Measurements from ENCODE around the gene SPPL3.
"Not testable (repeated sequence)": the region's sequence is repeated elsewhere in the genome, so short reads cannot be mapped to it uniquely, and the experiment has no call there.

The SPPL3 gene

GRCh38 chr12:120734210-120734609 is 169.9 kb downstream of the SPPL3 start:
- Histone ChIP-seq H4K5ac (ENCODE audit: low read length) (no peak overlapping the region), H2BK5ac (ENCODE audit: low read length) (no peak overlapping the region), H3K36me3 (ENCODE audit: control insufficient read depth, insufficient read depth, low read length) (no peaks in the 10 kb centered on the region), H3K79me2 (ENCODE audit: control insufficient read depth, insufficient read depth, low read length) (no peaks in the 10 kb centered on the region), H3K79me1 (ENCODE audit: low read length) (no peaks in the 10 kb centered on the region), H3K9ac (ENCODE audit: low read length) (no peak overlapping the region), H3K4ac (ENCODE audit: low read depth, low read length) (no peak overlapping the region), H2BK120ac (ENCODE audit: low read depth, low read length) (no peak overlapping the region), H4K8ac (ENCODE audit: low read depth, low read length) (no peak overlapping the region), H3K4me1 (ENCODE audit: control insufficient read depth, low read depth, low read length) (no peaks in the 10 kb centered on the region), H2BK15ac (replicated peaks; ENCODE audit: low read depth) (no peak overlapping the region), H3K56ac (ENCODE audit: low read length) (no peak overlapping the region), H3K27me3 (ENCODE audit: insufficient read depth, low read length, poor library complexity) (no peaks in the 10 kb centered on the region), H3K27ac (ENCODE audit: low read depth, low read length) (no peak overlapping the region), H3K18ac (ENCODE audit: low read length) (no peak overlapping the region), H3K4me2 (ENCODE audit: low read length) (no peak overlapping the region), H3K4me3 (ENCODE audit: low read length) (no peak overlapping the region), H3K23ac (ENCODE audit: low read length) (no peak overlapping the region), H2AK5ac (ENCODE audit: low read length) (no peak overlapping the region)
- no peak for DNase-seq
- WGBS (ENCODE audit: extremely low coverage, insufficient coverage, low lambda C conversion rate): no CpG with 5 or more reads among the region's 10 CpGs

DNA sequence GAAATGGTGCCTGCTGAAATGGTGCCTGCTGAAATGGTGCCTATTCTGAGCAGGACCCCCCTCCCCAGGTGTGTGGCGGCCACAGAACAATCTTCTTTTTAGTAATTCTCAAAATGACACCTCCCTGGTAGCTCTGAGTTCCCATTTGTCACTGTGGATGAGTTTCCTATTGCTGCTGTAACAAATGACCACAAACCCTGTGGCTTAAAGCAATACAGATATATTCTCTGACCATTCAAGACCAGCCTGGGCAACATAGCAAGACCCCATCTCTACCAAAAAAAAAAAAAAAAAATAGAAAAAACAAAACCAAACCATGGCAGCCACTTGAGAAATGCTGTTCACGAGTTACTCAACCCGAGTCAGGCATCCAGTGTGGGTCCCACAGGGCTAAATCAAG is 170.6 kb downstream of the SPPL3 start:
- Histone ChIP-seq H2BK15ac (replicated peaks; ENCODE audit: low read depth) (no peak overlapping the region), H3K9ac (ENCODE audit: low read length) (no peak overlapping the region), H3K4me2 (ENCODE audit: low read length) (no peak overlapping the region), H3K23ac (ENCODE audit: low read length) (no peak overlapping the region), H4K8ac (ENCODE audit: low read depth, low read length) (no peak overlapping the region), H3K36me3 (ENCODE audit: control insufficient read depth, insufficient read depth, low read length) (no peaks in the 10 kb centered on the region), H3K79me2 (ENCODE audit: control insufficient read depth, insufficient read depth, low read length) (no peaks in the 10 kb centered on the region), H3K27ac (ENCODE audit: low read depth, low read length) (no peak overlapping the region), H3K4me1 (ENCODE audit: control insufficient read depth, low read depth, low read length) (no peaks in the 10 kb centered on the region), H3K18ac (ENCODE audit: low read length) (no peak overlapping the region), H2BK120ac (ENCODE audit: low read depth, low read length) (no peak overlapping the region), H3K56ac (ENCODE audit: low read length) (no peak overlapping the region), H4K5ac (ENCODE audit: low read length) (no peak overlapping the region), H3K4me3 (ENCODE audit: low read length) (no peak overlapping the region), H2AK5ac (ENCODE audit: low read length) (no peak overlapping the region), H3K79me1 (ENCODE audit: low read length) (no peaks in the 10 kb centered on the region), H3K27me3 (ENCODE audit: insufficient read depth, low read length, poor library complexity) (no peaks in the 10 kb centered on the region), H3K4ac (ENCODE audit: low read depth, low read length) (no peak overlapping the region), H2BK5ac (ENCODE audit: low read length) (no peak overlapping the region)
- no peak for DNase-seq
- no CpG with 5 or more reads among the region's 3 CpGs for WGBS (ENCODE audit: extremely low coverage, insufficient coverage, low lambda C conversion rate)

GRCh38 chr12:120732198-120732597 is 172.0 kb downstream of the SPPL3 start:
- H3K79me2 ChIP-seq (ENCODE audit: control insufficient read depth, insufficient read depth, low read length); H2BK120ac ChIP-seq (ENCODE audit: low read depth, low read length); H3K18ac ChIP-seq (ENCODE audit: low read length); H3K4me3 ChIP-seq (ENCODE audit: low read length); DNase-seq; H3K23ac ChIP-seq (ENCODE audit: low read length); H3K4me1 ChIP-seq (ENCODE audit: control insufficient read depth, low read depth, low read length); H2BK5ac ChIP-seq (ENCODE audit: low read length); H4K5ac ChIP-seq (ENCODE audit: low read length); H4K8ac ChIP-seq (ENCODE audit: low read depth, low read length); H2BK15ac ChIP-seq (replicated peaks; ENCODE audit: low read depth); H2AK5ac ChIP-seq (ENCODE audit: low read length); H3K27me3 ChIP-seq (ENCODE audit: insufficient read depth, low read length, poor library complexity); H3K36me3 ChIP-seq (ENCODE audit: control insufficient read depth, insufficient read depth, low read length); H3K9ac ChIP-seq (ENCODE audit: low read length); H3K4ac ChIP-seq (ENCODE audit: low read depth, low read length); H3K56ac ChIP-seq (ENCODE audit: low read length); H3K4me2 ChIP-seq (ENCODE audit: low read length); H3K27ac ChIP-seq (ENCODE audit: low read depth, low read length); H3K79me1 ChIP-seq (ENCODE audit: low read length): not testable (repeated sequence)
- no CpG with 5 or more reads among the region's 35 CpGs for WGBS (ENCODE audit: extremely low coverage, insufficient coverage, low lambda C conversion rate)

DNA sequence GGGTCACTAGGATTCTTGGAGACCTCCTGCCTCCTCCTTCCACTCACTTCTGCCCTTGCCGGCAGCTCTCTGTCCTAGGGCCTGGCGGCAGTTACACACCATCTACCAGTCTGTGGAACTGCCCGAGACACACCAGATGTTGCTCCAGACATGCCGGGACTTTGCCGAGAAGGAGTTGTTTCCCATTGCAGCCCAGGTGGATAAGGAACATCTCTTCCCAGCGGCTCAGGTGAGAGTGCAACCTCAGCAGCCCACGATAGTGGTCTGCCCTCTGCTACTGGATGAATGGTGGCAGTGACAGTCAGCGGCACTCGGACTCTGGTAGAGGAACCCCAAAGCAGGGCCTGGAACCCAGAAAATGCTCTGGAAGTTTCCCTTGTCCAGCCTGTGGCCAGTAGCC is 177.2 kb downstream of the SPPL3 start:
- Histone ChIP-seq H2AK5ac (ENCODE audit: low read length) (no peak overlapping the region), H3K56ac (ENCODE audit: low read length) (no peak overlapping the region), H3K23ac (ENCODE audit: low read length) (no peak overlapping the region), H3K79me2 (ENCODE audit: control insufficient read depth, insufficient read depth, low read length) (no peaks in the 10 kb centered on the region), H2BK15ac (replicated peaks; ENCODE audit: low read depth) (no peak overlapping the region), H4K5ac (ENCODE audit: low read length) (no peak overlapping the region), H4K8ac (ENCODE audit: low read depth, low read length) (no peak overlapping the region), H2BK120ac (ENCODE audit: low read depth, low read length) (no peak overlapping the region), H3K4ac (ENCODE audit: low read depth, low read length) (no peak overlapping the region), H3K27me3 (ENCODE audit: insufficient read depth, low read length, poor library complexity) (no peaks in the 10 kb centered on the region), H3K4me3 (ENCODE audit: low read length) (no peak overlapping the region), H3K9ac (ENCODE audit: low read length) (no peak overlapping the region), H2BK5ac (ENCODE audit: low read length) (no peak overlapping the region), H3K4me1 (ENCODE audit: control insufficient read depth, low read depth, low read length) (no peaks in the 10 kb centered on the region), H3K4me2 (ENCODE audit: low read length) (no peak overlapping the region), H3K18ac (ENCODE audit: low read length) (no peak overlapping the region), H3K79me1 (ENCODE audit: low read length) (no peaks in the 10 kb centered on the region), H3K27ac (ENCODE audit: low read depth, low read length) (no peak overlapping the region), H3K36me3 (ENCODE audit: control insufficient read depth, insufficient read depth, low read length) (peaks cover 3% of the 10 kb centered on the region)
- no peak for DNase-seq
- WGBS (ENCODE audit: extremely low coverage, insufficient coverage, low lambda C conversion rate): no CpG with 5 or more reads among the region's 9 CpGs

GRCh38 chr12:120726510-120726793 is 177.7 kb downstream of the SPPL3 start:
- Histone ChIP-seq H3K56ac (ENCODE audit: low read length) (peak overlapping the region; percentile 86), H2BK120ac (ENCODE audit: low read depth, low read length) (no peak overlapping the region), H3K4me1 (ENCODE audit: control insufficient read depth, low read depth, low read length) (no peaks in the 10 kb centered on the region), H3K27me3 (ENCODE audit: insufficient read depth, low read length, poor library complexity) (no peaks in the 10 kb centered on the region), H3K36me3 (ENCODE audit: control insufficient read depth, insufficient read depth, low read length) (peaks cover 6% of the 10 kb centered on the region), H3K23ac (ENCODE audit: low read length) (no peak overlapping the region), H3K79me1 (ENCODE audit: low read length) (no peaks in the 10 kb centered on the region), H3K9ac (ENCODE audit: low read length) (peak overlapping the region; percentile 82), H3K79me2 (ENCODE audit: control insufficient read depth, insufficient read depth, low read length) (no peaks in the 10 kb centered on the region), H3K4me3 (ENCODE audit: low read length) (no peak overlapping the region), H3K18ac (ENCODE audit: low read length) (no peak overlapping the region), H3K27ac (ENCODE audit: low read depth, low read length) (no peak overlapping the region), H2AK5ac (ENCODE audit: low read length) (no peak overlapping the region), H2BK15ac (replicated peaks; ENCODE audit: low read depth) (no peak overlapping the region), H3K4me2 (ENCODE audit: low read length) (no peak overlapping the region), H2BK5ac (ENCODE audit: low read length) (no peak overlapping the region), H3K4ac (ENCODE audit: low read depth, low read length) (no peak overlapping the region), H4K5ac (ENCODE audit: low read length) (peak overlapping the region; percentile 95), H4K8ac (ENCODE audit: low read depth, low read length) (no peak overlapping the region)
- no peak for DNase-seq
- no CpG with 5 or more reads among the region's 9 CpGs for WGBS (ENCODE audit: extremely low coverage, insufficient coverage, low lambda C conversion rate)

DNA sequence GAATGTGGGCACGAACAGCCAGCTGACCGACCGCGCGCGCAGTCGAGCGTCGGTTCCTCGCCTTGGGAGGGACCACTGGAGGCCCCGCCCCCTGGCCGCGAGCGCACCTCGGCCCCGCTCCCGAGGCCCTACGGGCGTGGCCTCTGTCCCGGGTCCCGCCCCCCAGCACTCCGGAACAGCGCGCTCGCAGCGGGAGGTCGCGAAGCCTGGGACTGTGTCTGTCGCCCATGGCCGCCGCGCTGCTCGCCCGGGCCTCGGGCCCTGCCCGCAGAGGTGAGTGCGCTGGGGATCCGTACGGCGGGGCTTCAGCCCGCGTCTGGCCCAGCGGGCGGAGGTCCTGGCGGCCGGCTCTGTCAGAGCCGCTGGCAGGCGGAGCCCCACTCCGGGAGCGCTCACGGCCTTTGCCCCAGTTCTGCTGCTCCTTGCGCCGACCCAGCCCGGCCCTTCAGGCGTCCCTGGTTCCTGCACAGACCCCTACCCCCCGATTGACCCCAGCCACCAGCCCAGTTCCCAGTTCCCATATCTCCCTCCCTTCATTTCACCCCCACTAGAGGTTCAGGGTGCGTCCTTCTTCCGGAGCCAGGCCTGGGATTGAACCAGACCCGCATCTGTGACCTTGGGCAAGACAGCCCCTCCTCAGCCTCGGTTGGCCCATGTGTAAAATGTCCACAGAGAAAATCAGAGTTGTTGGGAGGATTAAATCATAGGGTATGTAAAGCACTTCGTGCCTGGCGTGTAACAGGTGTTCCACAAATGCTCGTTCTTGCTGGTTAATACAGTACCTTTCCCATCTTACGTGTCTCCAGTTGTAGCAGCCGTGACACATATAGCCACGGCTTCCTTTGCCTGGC is 178.3 kb downstream of the SPPL3 start, which contains the start of gene ACADS:
Gene ACADS (plus strand): TSS at position 168 of the 851 bp plus-strand sequence. CDS start 60 bp downstream, at position 228.
- H4K5ac ChIP-seq (ENCODE audit: low read length): peak within 1 kb of the TSS; percentile 95
- H2BK15ac ChIP-seq (replicated peaks; ENCODE audit: low read depth): no peak within 1 kb of the TSS
- no peaks in the 10 kb centered on the region for H3K27me3 ChIP-seq (ENCODE audit: insufficient read depth, low read length, poor library complexity)
- H3K4me1 ChIP-seq (ENCODE audit: control insufficient read depth, low read depth, low read length): no peaks in the 10 kb centered on the region
- peak within 1 kb of the TSS; percentile 82 for H3K9ac ChIP-seq (ENCODE audit: low read length)
- no peak within 1 kb of the TSS for H3K27ac ChIP-seq (ENCODE audit: low read depth, low read length)
- no peak within 1 kb of the TSS for H4K8ac ChIP-seq (ENCODE audit: low read depth, low read length)
- H2AK5ac ChIP-seq (ENCODE audit: low read length): no peak within 1 kb of the TSS
- peak within 1 kb of the TSS; percentile 86 for H3K56ac ChIP-seq (ENCODE audit: low read length)
- no peaks in the 10 kb centered on the region for H3K79me2 ChIP-seq (ENCODE audit: control insufficient read depth, insufficient read depth, low read length)
- no peak within 1 kb of the TSS for H2BK5ac ChIP-seq (ENCODE audit: low read length)
- peak within 1 kb of the TSS; percentile 76 for H3K18ac ChIP-seq (ENCODE audit: low read length)
- peaks cover 10% of the 10 kb centered on the region for H3K36me3 ChIP-seq (ENCODE audit: control insufficient read depth, insufficient read depth, low read length)
- peak within 1 kb of the TSS; percentile 51 for H3K4me3 ChIP-seq (ENCODE audit: low read length)
- peak; percentile 92 for DNase-seq
- WGBS (ENCODE audit: extremely low coverage, insufficient coverage, low lambda C conversion rate): no CpG with 5 or more reads among the region's 66 CpGs
- no peak within 1 kb of the TSS for H3K23ac ChIP-seq (ENCODE audit: low read length)
- H2BK120ac ChIP-seq (ENCODE audit: low read depth, low read length): no peak within 1 kb of the TSS
- H3K4me2 ChIP-seq (ENCODE audit: low read length): peak within 1 kb of the TSS; percentile 56
- no peaks in the 10 kb centered on the region for H3K79me1 ChIP-seq (ENCODE audit: low read length)
- peak within 1 kb of the TSS; percentile 57 for H3K4ac ChIP-seq (ENCODE audit: low read depth, low read length)
